Posterior cingulate gyrus (tissue), 11 donors: ENCODE measurements around the gene ANK2.
A peak's percentile ranks its signal among the peaks of the same experiment; 100 is the strongest.

Experiments used
- DNase-seq, 10 donors: peaks; one replicate each; pipeline versions ENCODE4 v3.0.0 to v3.0.0-alpha.2; 2020 to 2021; ENCODE audit warnings: mixed read lengths in 3 of 10
- intact Hi-C: fragments of 100-400 bp; cut with DNase I; formaldehyde crosslinking; loops from one replicate; pipeline ENCODE4 v1.15.1; 2023

ANK2 gene

GRCh38 chr4:113049421-113050370, at the start of gene ANK2:
TSS of gene ANK2 (plus strand) at chr4:113049653. CDS start at chr4:113049729, 76 bp downstream.
- DNase-seq = peak; percentile 23 to 92 (median 64)
- intact Hi-C loops = no loop called here

- intact Hi-C loops = loop anchor here (10.0 kb wide), 1 partner anchor 81 kb away; no protein-coding TSS in a partner anchor
- DNase-seq = no peak
These were observed 45.6 kb upstream of the ANK2 start for GRCh38 chr4:113003841-113004240.

- no peak for DNase-seq
- intact Hi-C loops = loop anchor here (10.0 kb wide), 1 partner anchor 80 kb away; no protein-coding TSS in a partner anchor
These were observed 44.8 kb upstream of the ANK2 start for GRCh38 chr4:113004655-113005054.

GRCh38 chr4:113006632-113007031, 42.8 kb upstream of the ANK2 start:
- no peak for DNase-seq
- intact Hi-C loops = loop anchor here (10.0 kb wide), 1 partner anchor 78 kb away; no protein-coding TSS in a partner anchor

GRCh38 chr4:113007151-113007550, 42.3 kb upstream of the ANK2 start:
- DNase-seq = no peak
- intact Hi-C loops = loop anchor here (10.0 kb wide), 1 partner anchor 78 kb away; no protein-coding TSS in a partner anchor

GRCh38 chr4:113008135-113008534, 41.3 kb upstream of the ANK2 start:
- intact Hi-C loops = loop anchor here (10.0 kb wide), 1 partner anchor 77 kb away; no protein-coding TSS in a partner anchor
- DNase-seq = no peak

- intact Hi-C loops = loop anchor here (10.0 kb wide), 1 partner anchor 76 kb away; no protein-coding TSS in a partner anchor
- DNase-seq = peak in 1 of 10 donors; percentile 11
These were observed 40.7 kb upstream of the ANK2 start for GRCh38 chr4:113008716-113009115.

GRCh38 chr4:113009461-113009860, 40.0 kb upstream of the ANK2 start:
- DNase-seq = no peak
- intact Hi-C loops = loop anchor here (10.0 kb wide), 1 partner anchor 75 kb away; no protein-coding TSS in a partner anchor

GRCh38 chr4:113012122-113012725, 37.2 kb upstream of the ANK2 start:
- intact Hi-C loops = no loop called here
- no peak for DNase-seq

GRCh38 chr4:113012786-113013185, 36.7 kb upstream of the ANK2 start:
- intact Hi-C loops = no loop called here
- peak in 1 of 10 donors; percentile 53 for DNase-seq

GRCh38 chr4:113013751-113014150, 35.7 kb upstream of the ANK2 start:
- DNase-seq = no peak
- intact Hi-C loops = no loop called here

- DNase-seq = no peak
- intact Hi-C loops = no loop called here
These were observed 33.1 kb upstream of the ANK2 start for GRCh38 chr4:113016377-113016776.

- intact Hi-C loops = no loop called here
- no peak for DNase-seq
These were observed 28.5 kb upstream of the ANK2 start for GRCh38 chr4:113020966-113021365.

- intact Hi-C loops = no loop called here
- DNase-seq = no peak
These were observed 25.1 kb upstream of the ANK2 start for GRCh38 chr4:113024388-113024787.

- DNase-seq = no peak
- intact Hi-C loops = no loop called here
These were observed 24.0 kb upstream of the ANK2 start for GRCh38 chr4:113025416-113025815.

GRCh38 chr4:113026556-113026955, 22.9 kb upstream of the ANK2 start:
- intact Hi-C loops = no loop called here
- DNase-seq = no peak

GRCh38 chr4:113028074-113028473, 21.4 kb upstream of the ANK2 start:
- DNase-seq = no peak
- intact Hi-C loops = no loop called here

- DNase-seq = no peak
- intact Hi-C loops = no loop called here
These were observed 18.2 kb upstream of the ANK2 start for GRCh38 chr4:113031212-113031611.

GRCh38 chr4:113040793-113041192, 8.7 kb upstream of the ANK2 start:
- intact Hi-C loops = no loop called here
- no peak for DNase-seq

GRCh38 chr4:113042502-113042901, 7.0 kb upstream of the ANK2 start:
- intact Hi-C loops = no loop called here
- DNase-seq = no peak

GRCh38 chr4:113043591-113043990, 5.9 kb upstream of the ANK2 start:
- no peak for DNase-seq
- intact Hi-C loops = no loop called here
